Epidermal melanocyte (primary cell): ENCODE results near the gene HOXB7.

Experiments
- DNase-seq: peaks from one replicate; pipeline ENCODE4 v3.0.0; 2011; ENCODE audit warnings: low spot score; ENCODE audit not compliant: insufficient read length

HOXB7 gene

DNA sequence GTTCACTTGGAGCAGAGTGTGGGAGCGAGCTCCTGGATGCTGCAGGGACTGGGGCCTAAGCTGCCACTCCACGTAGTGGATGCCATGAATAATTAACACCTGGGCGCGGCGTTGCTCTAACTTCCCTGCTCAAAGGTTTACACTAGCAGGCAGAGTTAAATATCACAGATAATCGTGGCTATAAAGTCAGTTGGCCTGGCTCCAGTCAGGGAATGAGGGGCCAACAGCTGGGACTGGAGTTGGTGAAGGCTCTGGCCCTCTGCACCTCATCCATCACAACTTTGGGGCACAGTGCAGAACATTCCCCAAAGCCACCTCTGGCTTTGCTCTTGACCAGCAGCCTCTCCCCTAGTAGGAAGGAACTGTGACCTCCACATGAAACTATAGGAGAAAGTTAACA is 43.6 kb downstream of the HOXB7 start:
- DNase-seq: no peak

DNA sequence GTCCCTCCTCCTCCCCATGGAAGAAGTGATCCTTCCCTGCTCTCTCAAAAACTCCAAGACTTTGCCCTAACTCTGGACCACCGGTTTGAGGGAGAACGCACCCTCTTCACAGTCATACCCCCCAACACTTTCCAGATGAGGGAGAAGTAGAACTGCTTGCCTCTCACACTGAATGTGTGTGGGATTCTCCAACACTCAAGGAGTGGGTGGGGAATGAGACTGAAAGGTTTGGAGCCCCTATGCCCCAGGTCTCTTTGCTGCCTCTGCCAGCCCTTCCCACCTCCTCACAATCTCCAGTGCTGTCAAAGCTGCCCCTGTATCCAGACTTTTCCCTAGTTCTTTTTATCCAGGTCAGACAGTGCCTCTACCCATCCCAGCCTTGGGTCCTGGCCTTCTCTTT is 44.1 kb downstream of the HOXB7 start:
- DNase-seq: no peak

DNA sequence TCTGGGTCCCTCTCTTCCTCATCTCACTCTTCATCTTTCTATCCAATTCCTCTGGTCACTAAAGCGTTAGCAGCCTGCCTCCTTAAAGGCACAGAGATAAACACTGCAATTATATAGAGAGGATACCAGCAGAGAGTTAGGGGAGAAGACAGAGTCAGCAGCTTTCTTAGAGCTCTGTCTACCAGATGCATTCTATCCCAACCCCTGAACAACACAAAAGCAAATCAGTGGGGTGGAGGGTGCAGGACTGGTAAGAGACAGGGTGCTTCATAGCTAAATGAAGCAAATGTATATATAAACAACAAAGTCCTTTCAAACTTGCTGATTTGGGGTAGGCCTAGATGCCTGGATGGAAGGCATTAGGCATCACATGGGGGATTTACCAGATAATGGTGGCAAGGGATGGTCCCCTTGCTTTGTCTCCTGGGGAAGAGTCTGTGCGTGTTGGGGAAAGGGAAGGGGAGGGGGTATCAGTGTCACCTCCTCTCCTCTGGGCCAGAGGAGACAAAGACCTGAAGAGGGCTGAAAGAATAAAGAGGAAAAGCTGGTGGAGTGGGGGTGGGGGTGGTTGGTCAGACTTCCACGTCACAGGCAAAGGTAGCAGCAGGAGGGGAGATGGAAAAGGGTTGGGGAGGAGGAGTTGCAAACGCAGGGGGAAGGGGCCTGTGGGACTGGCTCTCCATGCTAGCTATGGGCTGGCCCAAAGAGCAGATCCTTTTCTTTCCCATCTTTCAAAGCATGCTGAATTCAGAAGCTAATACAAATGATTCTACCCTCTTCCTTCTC is 44.7 kb downstream of the HOXB7 start:
- no peak for DNase-seq

DNA sequence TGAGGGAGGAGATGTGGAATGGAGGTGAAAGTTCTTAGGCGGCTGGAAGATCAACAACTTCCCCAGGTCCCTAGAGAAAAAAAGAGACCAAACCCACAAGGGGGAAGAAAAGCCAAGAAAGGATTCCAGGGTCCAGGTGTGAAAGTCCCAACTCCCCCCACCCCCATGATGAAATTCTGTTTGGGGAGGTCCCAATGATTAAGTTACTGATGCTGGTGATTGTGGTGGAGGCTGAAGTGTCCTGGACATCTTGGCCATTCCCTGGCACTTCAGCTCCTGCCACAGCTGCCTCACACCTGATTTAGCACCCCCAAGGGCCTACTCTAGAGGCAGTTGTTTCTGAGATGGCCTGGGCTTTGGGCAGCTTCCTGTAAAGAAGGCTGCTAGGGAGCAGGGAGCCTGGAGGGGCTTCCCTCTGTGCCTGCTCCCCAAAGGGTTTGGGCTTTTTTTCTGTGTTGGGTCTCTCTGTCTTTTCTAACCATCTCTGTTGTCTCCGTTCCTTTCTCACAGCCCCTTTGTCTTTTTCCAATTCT is 45.7 kb downstream of the HOXB7 start:
- no peak for DNase-seq

DNA sequence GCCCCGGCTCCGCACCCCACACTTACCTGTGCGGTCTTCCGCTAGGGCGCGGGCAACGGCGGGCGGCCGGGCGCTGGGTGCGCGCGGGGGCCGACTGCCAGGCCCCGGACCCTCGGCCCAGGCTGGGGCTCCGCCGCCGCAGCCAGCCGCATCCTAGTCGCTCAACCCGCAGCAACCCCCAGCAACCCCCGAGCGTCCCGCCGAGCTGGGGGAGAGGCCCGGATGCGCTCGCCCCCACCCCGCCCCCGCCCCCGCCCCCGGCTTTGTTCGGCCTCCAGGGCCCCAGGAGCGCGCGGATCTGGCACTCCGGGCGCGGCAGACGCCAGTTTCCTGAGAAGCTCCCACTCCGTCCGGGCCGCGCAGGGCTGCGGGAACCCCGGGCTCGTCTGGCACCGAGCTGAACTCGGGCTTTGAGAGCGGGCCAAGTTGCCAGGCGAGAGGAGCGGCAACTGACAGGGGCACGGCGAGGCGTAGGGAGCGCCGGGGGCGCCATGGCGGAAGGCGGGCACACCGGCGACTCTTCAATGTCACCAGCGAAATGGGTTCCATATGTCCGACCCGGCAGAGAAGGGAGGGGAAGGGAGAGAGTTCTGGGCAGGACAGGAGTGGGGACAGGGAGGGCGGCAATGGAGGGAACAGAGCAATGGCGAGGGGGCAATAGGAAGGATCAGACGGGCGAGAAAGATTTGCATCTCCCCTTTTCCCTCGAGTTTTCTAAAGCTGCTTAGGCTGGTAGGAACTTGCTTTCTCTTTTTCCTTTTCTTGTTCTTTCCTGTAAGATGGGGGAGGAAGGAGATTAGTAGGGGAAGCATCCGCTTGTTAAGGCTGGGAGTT is 46.4 kb downstream of the HOXB7 start:
- DNase-seq: no peak

DNA sequence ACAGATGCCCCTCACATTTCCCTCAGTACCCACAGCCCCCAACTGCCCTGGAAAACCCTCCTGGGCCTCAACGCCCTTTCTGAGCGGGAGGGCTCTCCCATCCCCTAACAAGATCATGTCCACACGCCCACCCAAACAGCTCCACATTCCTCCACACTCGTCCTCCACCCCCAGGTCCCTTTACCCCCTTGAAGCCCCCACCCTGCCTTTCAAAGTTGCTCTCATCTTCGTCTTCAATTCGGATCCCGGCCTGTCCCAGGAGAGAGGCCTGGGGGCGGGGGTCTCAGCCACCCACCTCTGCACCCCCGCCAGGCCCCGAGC is 47.0 kb downstream of the HOXB7 start:
- no peak for DNase-seq

DNA sequence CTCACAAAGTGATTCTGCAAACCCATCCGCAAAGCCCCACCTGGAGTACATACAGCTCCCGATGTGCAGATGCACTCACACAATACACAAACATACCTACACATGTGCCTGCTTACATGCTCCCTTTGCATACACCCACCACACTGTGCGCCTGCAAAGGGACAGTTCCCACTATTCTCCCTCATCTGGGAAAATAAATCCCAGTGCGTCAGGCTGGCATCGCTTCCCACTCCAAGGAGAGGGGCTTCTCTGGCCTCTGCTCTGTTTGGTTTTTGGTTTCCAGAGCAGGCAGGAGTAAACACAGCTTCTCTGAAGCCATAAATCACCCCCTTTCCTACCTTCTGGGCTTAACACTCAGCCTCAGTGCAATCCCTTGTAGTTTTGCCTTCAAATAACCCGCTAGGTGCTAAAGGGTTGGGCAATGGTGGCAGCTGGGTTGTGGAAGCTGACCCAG is 47.4 kb downstream of the HOXB7 start:
- DNase-seq: no peak

DNA sequence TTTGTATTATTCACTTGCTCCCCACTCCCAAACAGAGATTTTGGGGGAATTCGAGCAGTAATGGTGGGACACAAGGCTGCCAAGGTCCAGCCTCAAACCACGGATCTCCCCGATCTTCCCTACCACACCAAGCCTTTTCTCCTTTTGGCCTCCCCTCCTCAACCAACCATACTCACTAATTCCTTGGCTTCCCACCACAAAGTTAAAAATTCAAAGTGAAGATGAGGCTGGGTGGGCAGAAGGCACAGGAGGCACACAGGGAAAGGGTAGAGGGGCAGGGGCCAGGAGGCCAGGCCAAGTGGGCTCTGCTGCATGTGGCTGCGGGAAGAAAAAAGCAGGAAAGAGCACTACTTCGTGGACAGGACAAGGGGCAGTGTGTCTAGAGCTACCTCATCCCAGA is 47.9 kb downstream of the HOXB7 start:
- DNase-seq: no peak

DNA sequence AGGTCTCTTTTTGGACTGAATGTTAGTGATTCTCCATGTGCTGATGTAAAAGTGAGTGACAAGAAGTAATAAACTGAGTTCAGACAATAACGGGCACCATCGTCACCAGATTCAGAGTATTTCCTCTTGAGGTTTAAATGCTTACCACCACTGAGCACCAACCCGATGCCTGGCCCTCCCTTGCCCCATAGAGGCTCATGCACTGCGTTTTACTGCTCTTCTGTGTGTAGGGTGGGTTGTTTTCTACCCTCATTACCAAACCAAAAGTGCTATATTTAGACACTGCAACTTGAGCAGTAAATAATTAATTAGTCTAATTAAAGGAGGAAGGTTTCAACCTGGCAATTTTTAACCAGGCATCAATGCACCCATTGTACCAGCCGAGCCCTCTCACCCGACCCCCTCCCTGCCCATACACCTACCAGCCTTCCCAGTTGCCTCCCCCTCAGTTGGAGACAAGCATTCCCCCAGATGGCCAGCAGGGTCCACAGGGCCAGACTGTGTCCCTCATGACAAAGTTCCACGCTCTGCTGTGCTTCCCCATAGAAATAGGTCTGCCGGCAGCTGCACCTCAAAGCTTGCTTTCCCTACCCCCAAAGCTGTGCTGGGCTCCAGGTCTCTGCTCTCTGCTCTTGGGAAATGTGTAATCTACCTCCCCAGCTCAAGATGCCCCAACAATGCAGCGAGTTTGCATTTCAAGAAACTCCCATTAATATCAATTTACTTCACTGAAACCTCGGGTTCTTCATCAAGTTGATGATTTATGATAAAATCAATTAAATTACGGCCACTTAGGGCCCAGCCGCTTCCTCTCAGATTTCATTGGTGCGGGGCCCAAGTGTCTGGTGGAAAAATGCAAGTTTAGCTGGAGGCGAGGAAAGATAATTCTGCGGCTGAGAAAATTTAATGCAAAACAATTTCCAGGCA is 48.7 kb downstream of the HOXB7 start:
- DNase-seq: no peak

DNA sequence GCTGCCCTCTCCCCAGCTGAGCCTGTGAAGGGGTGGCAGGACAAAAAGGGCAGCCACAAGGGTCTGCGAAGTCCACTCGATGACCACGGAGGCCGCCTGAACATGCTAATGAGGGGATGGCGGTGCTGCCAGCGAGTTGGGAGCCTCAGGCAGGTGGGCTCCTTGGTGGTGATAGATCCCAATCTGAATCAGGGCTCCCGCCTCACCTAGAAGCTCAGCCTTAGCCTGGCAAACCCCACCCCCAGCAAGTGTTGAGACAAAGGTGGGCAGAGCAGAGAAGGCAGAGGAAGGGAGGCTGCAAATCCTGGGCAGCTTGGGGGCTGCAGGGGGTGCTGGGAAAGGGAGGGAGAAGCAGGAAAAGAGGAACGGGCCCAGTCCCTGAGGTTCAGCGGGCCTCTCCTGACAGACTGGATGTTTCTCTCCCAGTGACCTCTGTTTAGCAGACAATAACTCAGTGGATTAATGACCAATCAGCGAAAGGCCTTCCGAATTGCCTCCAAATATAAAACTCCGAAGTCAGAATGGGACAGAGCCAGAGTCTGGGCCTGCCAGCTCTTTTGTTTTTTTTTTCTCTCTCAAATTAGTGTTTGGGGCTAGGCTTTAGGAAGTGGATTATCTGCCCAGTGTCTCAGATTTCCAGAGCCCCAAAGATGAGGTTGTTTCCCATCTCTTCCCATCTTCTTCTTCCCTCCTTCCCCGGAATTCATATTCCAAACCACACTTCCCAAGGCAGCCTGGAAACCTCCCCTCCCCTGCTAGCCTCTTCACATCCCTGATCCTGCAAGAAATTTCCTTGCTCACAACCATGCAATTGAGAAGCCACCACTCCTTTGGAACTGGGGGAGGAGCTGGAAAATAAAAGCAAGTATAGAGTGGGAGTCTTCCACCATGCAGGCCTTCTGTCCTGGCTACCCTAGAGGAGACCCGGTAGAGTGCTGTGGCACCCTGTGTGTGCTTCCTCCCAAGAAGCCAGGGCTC is 50.7 kb downstream of the HOXB7 start:
- DNase-seq: no peak

DNA sequence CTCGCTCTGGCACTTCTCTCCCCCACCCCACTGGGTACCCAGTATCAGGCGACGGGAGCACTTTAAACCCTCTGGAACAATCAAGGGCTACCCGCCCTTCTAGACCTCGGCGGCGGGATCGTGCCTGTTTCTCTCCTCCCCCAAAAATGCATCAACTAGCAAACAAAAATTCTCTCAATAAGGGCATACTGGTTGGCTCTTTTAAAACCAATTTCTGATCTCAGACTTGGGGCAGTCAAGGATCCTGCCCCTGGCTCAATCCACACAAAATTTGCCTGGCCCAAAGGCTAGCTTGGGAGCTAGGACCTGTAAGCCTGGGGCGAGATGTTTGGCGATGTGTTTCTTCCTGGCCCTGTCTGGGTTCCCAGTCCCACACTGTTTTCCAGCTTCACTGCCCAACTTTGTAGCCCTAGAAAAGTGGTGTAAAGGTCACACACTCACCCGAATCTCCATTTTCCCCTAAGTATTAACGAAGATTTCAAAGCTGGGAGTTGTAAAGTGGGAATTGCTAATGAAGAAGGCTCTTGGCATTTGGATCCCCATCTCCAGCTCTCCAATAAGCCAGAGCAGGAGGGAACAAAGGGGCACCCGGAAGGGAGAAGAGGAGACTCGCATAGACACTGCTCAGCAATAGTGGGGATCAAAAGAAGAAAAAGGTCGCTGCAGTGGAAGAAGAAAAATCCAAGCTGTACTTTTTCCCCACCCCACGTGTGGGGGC is 51.5 kb downstream of the HOXB7 start:
- DNase-seq: no peak

DNA sequence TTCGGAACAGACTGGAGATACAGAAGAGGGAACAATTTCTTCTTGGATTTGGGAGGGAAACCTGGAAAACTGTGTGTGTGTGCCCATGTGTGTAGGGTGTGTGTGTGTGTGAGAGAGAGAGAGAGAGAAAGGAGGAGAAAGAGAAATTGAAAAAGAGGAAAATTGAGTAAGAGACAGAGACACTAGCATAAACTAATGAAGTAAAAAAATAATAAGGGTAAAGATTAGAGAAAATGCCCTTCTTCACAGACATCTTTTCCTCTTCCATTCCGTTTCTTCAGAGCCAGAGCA is 52.0 kb downstream of the HOXB7 start:
- no peak for DNase-seq

DNA sequence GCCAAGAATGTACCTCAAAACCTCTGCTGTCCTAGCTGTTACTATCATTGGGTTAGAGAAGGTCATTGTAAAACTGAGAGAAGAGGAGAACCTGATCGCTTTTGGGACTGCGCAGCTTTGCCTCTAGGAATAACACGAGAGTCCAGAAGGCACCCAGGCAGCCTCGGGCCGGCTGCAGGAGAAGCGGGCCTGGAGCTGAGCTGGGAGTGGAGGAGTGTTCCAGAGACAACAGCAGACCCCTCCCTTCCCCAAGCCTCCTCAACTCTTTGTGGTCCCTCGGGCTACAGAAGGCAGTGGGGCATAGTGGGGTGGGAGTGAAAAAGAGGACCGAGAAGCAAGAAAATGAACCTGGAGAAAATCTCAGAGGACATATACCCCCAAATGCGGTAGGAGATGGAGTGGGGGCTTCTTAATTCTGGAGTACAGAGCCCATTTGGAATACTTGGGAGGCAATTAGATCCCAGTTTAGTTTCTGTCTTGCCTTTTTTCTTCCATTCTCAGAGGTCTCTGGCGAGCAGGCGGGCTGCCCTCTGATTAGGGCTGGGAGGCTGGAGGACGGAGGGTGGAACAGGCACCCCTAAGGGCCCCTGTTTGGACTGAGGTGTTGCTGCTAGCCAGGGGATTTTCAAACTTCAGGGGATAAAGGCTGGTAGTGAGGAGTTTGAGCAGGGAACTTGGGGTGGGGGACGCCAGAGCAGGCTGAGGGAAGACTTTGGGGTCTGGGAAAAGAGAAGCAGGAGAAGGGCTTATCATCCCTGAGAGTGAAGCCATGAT is 52.6 kb downstream of the HOXB7 start:
- no peak for DNase-seq
